GM18907 (cell line): ENCODE results near the gene HOXB4.

Experiments used
- ATAC-seq: cut with Tn5 transposase; IDR thresholded peaks from one replicate; pipeline ENCODE4 v1.9.1; 2021; ENCODE audit warnings: mild to moderate bottlenecking, moderate library complexity; ENCODE audit not compliant: unreplicated experiment

The HOXB4 gene

GRCh38 chr17:48577946-48578615 lies at the start of gene HOXB4:
Gene HOXB4, minus strand, starts transcription at chr17:48578350. Its CDS starts 31 bp downstream, at chr17:48578319.
- peak; percentile 59 for ATAC-seq

GRCh38 chr17:48627118-48627597 lies 49.0 kb upstream of the HOXB4 start:
- no peak for ATAC-seq

- ATAC-seq = no peak
Observed at GRCh38 chr17:48626245-48627117, 48.3 kb upstream of the HOXB4 start, which contains the start of gene HOXB9. Gene HOXB9, minus strand, starts transcription at chr17:48626358. Its CDS starts 89 bp downstream, at chr17:48626269.

GRCh38 chr17:48625495-48626244 lies 47.5 kb upstream of the HOXB4 start:
- ATAC-seq = no peak

GRCh38 chr17:48624544-48625494 lies 46.7 kb upstream of the HOXB4 start:
- ATAC-seq = no peak

GRCh38 chr17:48624118-48624517 lies 46.0 kb upstream of the HOXB4 start:
- ATAC-seq = no peak

- no peak for ATAC-seq
Observed at GRCh38 chr17:48623583-48623982, 45.4 kb upstream of the HOXB4 start.

- no peak for ATAC-seq
Observed at GRCh38 chr17:48622857-48623256, 44.7 kb upstream of the HOXB4 start.

- ATAC-seq = no peak
Observed at GRCh38 chr17:48621410-48622392, 43.6 kb upstream of the HOXB4 start.

- no peak for ATAC-seq
Observed at GRCh38 chr17:48620461-48621139, 42.5 kb upstream of the HOXB4 start.

- no peak for ATAC-seq
Observed at GRCh38 chr17:48619826-48620449, 41.8 kb upstream of the HOXB4 start.

- ATAC-seq = no peak
Observed at GRCh38 chr17:48618256-48618896, 40.2 kb upstream of the HOXB4 start.

GRCh38 chr17:48617471-48618255 lies 39.5 kb upstream of the HOXB4 start:
- ATAC-seq = no peak

- no peak for ATAC-seq
Observed at GRCh38 chr17:48616717-48617470, 38.7 kb upstream of the HOXB4 start.

GRCh38 chr17:48615963-48616716 lies 38.0 kb upstream of the HOXB4 start:
- no peak for ATAC-seq
